HEK293 (cell line): Measurements from ENCODE around the gene TMEM150B.

Source experiments
- CTCF ChIA-PET: fragments of 350-600 bp; formaldehyde crosslinking; extraction: SDS; loops from one replicate; lab custom pipeline; 2021; ENCODE audit warnings: antibody characterized with exemption; lab: Yijun Ruan, JAX
- POLR2A ChIA-PET: fragments of 300-600 bp; formaldehyde crosslinking; extraction: SDS; loops from one replicate; lab custom pipeline; 2020; ENCODE audit warnings: antibody characterized with exemption, inconsistent platforms; lab: Yijun Ruan, JAX
- H3K27ac ChIP-seq: fragments of 200-500 bp; sonication (Bioruptor generic); 2 replicates; pipeline ENCODE4 v1.5.1; 2014; ENCODE audit warnings: low read depth, low read length, control low read depth, inconsistent platforms; ENCODE audit errors: extremely low read depth
- H3K36me3 ChIP-seq, 2 experiments: fragments of 200-500 bp in 1 of 2; sonication (Bioruptor generic) in 1 of 2; 1 replicate in 1 of 2; 2 replicates in 1 of 2; pipeline ENCODE4 v1.5.1; 2014 to 2017; ENCODE audit warnings: inconsistent platforms in 2 of 2, low read length in 2 of 2; ENCODE audit not compliant: control insufficient read depth in 2 of 2, insufficient read depth in 1 of 2
- H3K4me1 ChIP-seq: fragments of 200-500 bp; sonication (Bioruptor generic); 2 replicates; pipeline ENCODE4 v1.5.1; 2014; ENCODE audit warnings: mild to moderate bottlenecking, low read length, inconsistent platforms; ENCODE audit not compliant: control insufficient read depth, insufficient read depth
- H3K4me3 ChIP-seq: 2 replicates; pipeline ENCODE4 v1.5.1; 2011; ENCODE audit warnings: low read depth, mild to moderate bottlenecking, control low read depth, low read length, moderate library complexity
- H3K9me3 ChIP-seq: fragments of 200-500 bp; sonication (Bioruptor generic); 2 replicates; pipeline ENCODE4 v1.5.1; 2014; ENCODE audit warnings: low read depth, low read length, inconsistent platforms; ENCODE audit not compliant: control insufficient read depth, insufficient read depth
- GLIS2 ChIP-seq: fragments of 450-650 bp; formaldehyde crosslinking; IDR thresholded peaks from 2 replicates; pipeline ENCODE4 v1.5.1; 2016; ENCODE audit warnings: missing biosample characterization, missing genetic modification characterization
- HOXC10 ChIP-seq: sonication (generic); formaldehyde crosslinking; IDR thresholded peaks from 2 replicates; pipeline ENCODE4 v1.8.1; 2023; ENCODE audit warnings: mild to moderate bottlenecking, missing genetic modification reagents
- KLF9 ChIP-seq: fragments of 450-650 bp; formaldehyde crosslinking; IDR thresholded peaks from 2 replicates; pipeline ENCODE4 v1.5.1; 2016; ENCODE audit warnings: missing biosample characterization, missing genetic modification characterization, low read depth
- SCRT1 ChIP-seq: fragments of 450-650 bp; formaldehyde crosslinking; IDR thresholded peaks from 2 replicates; pipeline ENCODE4 v1.5.1; 2016; ENCODE audit warnings: missing biosample characterization, missing genetic modification characterization, borderline replicate concordance
- SCRT2 ChIP-seq: fragments of 450-650 bp; formaldehyde crosslinking; IDR thresholded peaks from 2 replicates; pipeline ENCODE4 v1.5.1; 2016; ENCODE audit warnings: missing biosample characterization, missing genetic modification characterization
- SETDB1 ChIP-seq: IDR thresholded peaks from one replicate; pipeline ENCODE4 v1.6.1; 2017; ENCODE audit warnings: mild to moderate bottlenecking, low read length, moderate library complexity, mixed read lengths; ENCODE audit not compliant: insufficient read length
- SP2 ChIP-seq: fragments of 450-650 bp; formaldehyde crosslinking; IDR thresholded peaks from 2 replicates; pipeline ENCODE4 v1.5.1; 2016; ENCODE audit warnings: missing biosample characterization, missing genetic modification characterization
- ZEB2 ChIP-seq: fragments of 450-650 bp; formaldehyde crosslinking; IDR thresholded peaks from 2 replicates; pipeline ENCODE4 v1.5.1; 2016; ENCODE audit warnings: missing biosample characterization, missing genetic modification characterization
- ZNF133 ChIP-seq: fragments of 450-650 bp; formaldehyde crosslinking; IDR thresholded peaks from 2 replicates; pipeline ENCODE4 v1.5.1; 2016; ENCODE audit warnings: missing biosample characterization, missing genetic modification characterization
- ZNF174 ChIP-seq: fragments of 450-650 bp; formaldehyde crosslinking; IDR thresholded peaks from 2 replicates; pipeline ENCODE4 v1.5.0; 2017; ENCODE audit warnings: missing biosample characterization, mild to moderate bottlenecking, missing genetic modification characterization
- ZNF302 ChIP-seq: fragments of 450-650 bp; formaldehyde crosslinking; IDR thresholded peaks from 2 replicates; pipeline ENCODE4 v1.5.1; 2016; ENCODE audit warnings: missing biosample characterization, missing genetic modification characterization, low read depth
- ZNF335 ChIP-seq: fragments of 450-650 bp; formaldehyde crosslinking; conservative IDR thresholded peaks from 2 replicates; pipeline ENCODE4 v1.5.1; 2016; ENCODE audit warnings: missing biosample characterization, missing genetic modification characterization
- ZNF354C ChIP-seq: fragments of 450-650 bp; formaldehyde crosslinking; IDR thresholded peaks from 2 replicates; pipeline ENCODE4 v1.5.1; 2016; ENCODE audit warnings: missing biosample characterization, missing genetic modification characterization, low read depth, borderline replicate concordance
- ZNF513 ChIP-seq: fragments of 450-650 bp; IDR thresholded peaks from 2 replicates; pipeline ENCODE4 v1.5.1; 2018; ENCODE audit warnings: missing biosample characterization, missing genetic modification characterization
- ZNF600 ChIP-seq: fragments of 450-650 bp; formaldehyde crosslinking; IDR thresholded peaks from 2 replicates; pipeline ENCODE4 v1.5.1; 2016; ENCODE audit warnings: missing biosample characterization, missing genetic modification characterization
- ZNF623 ChIP-seq: fragments of 450-650 bp; formaldehyde crosslinking; IDR thresholded peaks from 2 replicates; pipeline ENCODE4 v1.5.1; 2016; ENCODE audit warnings: missing biosample characterization, missing genetic modification characterization
- ZNF670 ChIP-seq: fragments of 450-650 bp; formaldehyde crosslinking; IDR thresholded peaks from 2 replicates; pipeline ENCODE4 v1.5.1; 2016; ENCODE audit warnings: missing biosample characterization, missing genetic modification characterization, low read depth
- ZNF791 ChIP-seq: fragments of 450-650 bp; formaldehyde crosslinking; IDR thresholded peaks from 2 replicates; pipeline ENCODE4 v1.5.1; 2016; ENCODE audit warnings: missing biosample characterization, missing genetic modification characterization

The TMEM150B gene

GRCh38 chr19:55276720-55277430, 48.3 kb downstream of the TMEM150B start:
- H3K4me3 ChIP-seq = no peak overlapping the region
- H3K36me3 ChIP-seq = peaks cover 4 to 49% of the 10 kb centered on the region in 2 experiments; a peak in 2 of 3 replicates
- POLR2A ChIA-PET = interaction anchor here (1.0 to 3.2 kb wide), 2 partner anchors 17 to 131 kb away, joined by 3 to 16 read pairs; partner anchors contain the start of genes PPP6R1 and UBE2S
- H3K27ac ChIP-seq = no peak overlapping the region
- peaks cover 12% of the 10 kb centered on the region for H3K4me1 ChIP-seq
- CTCF ChIA-PET = interaction anchor here (0.7 to 1.1 kb wide), 2 partner anchors 14 to 31 kb away, joined by 3 read pairs; no protein-coding TSS in a partner anchor
- TF ChIP-seq ZNF623 (tag by site-specific recombination) = peak; percentile 95
- no peak for TF ChIP-seq ZNF513 (tag by site-specific recombination)
- TF ChIP-seq, all 188 proteins: peak for 1
- H3K9me3 ChIP-seq = no peaks in the 10 kb centered on the region

DNA sequence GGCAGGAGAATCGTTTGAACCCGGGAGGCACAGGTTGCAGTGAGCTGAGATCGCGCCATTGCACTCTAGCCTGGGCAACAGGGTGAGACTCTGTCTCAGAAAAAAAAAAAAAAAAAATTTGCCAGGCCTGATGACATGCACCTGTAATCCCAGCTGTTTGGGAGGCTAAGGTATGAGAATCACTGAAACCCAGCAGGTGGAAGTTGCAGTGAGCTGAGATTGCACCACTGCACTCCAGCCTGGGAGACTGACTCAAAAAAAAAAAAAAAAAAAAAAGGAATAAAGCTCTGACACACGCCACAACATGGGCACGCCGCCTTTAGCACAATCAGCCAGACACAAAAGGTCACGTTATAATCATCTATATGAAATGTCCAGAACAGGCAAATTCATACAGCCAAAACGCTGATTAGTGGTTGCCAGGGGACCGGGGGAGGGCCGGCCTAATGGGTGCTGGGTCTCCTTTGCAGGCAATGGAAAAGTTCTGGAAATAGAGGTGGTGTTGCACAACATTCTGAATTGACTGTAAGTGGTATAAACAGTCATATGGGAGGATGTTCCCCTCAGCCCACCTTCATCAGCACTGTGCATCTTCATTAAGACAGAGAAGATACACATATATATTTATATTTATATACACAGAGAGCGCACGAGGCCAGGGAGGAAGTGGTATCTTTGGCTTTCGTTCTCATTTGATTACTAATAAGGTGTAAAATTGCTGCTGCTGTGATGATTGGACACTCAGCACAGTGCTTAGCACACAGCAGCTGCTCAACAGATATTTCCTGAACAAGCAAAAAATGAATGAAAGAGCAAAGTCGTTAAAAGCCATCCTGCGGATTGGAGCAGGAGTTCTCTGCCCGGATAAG, 49.1 kb downstream of the TMEM150B start:
- H3K4me3 ChIP-seq = no peak overlapping the region
- no peaks in the 10 kb centered on the region for H3K9me3 ChIP-seq
- TF ChIP-seq ZNF302 (tag by site-specific recombination) = no peak
- no peak for TF ChIP-seq SCRT1
- no peak for TF ChIP-seq ZNF670 (tag by site-specific recombination)
- CTCF ChIA-PET = interaction anchor here (0.6 kb wide), 3 partner anchors 25 to 653 kb away, joined by 3 to 7 read pairs (median 3); no protein-coding TSS in a partner anchor
- peaks cover 4 to 53% of the 10 kb centered on the region in 2 experiments; a peak in 2 of 3 replicates for H3K36me3 ChIP-seq
- no peak overlapping the region for H3K27ac ChIP-seq
- peaks cover 12% of the 10 kb centered on the region for H3K4me1 ChIP-seq
- POLR2A ChIA-PET = interaction anchor here (0.7 to 3.2 kb wide), 4 partner anchors 17 to 274 kb away, joined by 3 to 16 read pairs (median 4); partner anchors contain the start of genes PPP6R1 and UBE2S

DNA sequence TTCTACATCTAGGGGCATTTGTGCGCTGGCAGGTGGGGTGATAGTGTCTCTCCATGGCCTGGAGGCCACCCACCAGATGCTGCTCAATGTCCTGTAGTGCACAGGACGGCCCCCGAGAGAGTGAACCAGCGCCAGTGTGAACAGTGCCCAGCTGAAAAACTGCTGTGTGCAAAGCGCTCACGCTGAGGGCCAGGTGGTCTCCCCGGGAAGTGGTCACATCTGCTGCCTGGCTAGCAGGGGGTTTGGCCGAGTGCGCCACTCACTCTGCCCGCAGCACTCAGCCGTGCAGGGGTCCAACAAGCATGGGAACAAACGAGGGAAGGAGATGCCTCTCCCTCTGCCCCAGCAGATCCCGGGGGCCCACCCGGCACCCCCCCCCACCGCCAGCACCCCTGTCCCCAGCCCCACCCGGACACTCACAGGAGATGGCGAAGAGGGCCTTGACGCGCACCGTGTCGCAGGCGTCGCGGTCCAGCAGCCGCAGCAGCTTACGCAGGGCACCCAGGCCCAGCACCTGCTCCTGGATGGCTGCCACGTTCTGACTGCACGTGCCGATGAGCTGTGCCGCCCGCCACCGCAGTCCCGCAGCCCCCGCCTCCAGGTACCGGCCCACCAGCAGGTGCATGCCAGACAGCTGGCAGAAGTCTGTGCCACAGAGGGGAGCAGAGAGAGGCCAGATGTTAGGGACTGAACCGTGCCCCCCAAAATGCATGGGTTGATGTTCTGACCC, 51.0 kb downstream of the TMEM150B start:
- TF ChIP-seq GLIS2 = no peak
- TF ChIP-seq ZNF791 = no peak
- TF ChIP-seq ZNF133 (tag by site-specific recombination) = no peak
- TF ChIP-seq ZNF335 (tag by site-specific recombination) = no peak
- TF ChIP-seq ZEB2 (tag by site-specific recombination) = no peak
- no peak for TF ChIP-seq KLF9 (tag by site-specific recombination)
- POLR2A ChIA-PET = no interaction called here
- Histone ChIP-seq H3K36me3 (peaks cover 10 to 68% of the 10 kb centered on the region in 2 experiments; a peak in 2 of 3 replicates), H3K27ac (no peak overlapping the region), H3K9me3 (no peaks in the 10 kb centered on the region), H3K4me1 (peaks cover 4% of the 10 kb centered on the region), H3K4me3 (no peak overlapping the region)
- CTCF ChIA-PET = no interaction called here

DNA sequence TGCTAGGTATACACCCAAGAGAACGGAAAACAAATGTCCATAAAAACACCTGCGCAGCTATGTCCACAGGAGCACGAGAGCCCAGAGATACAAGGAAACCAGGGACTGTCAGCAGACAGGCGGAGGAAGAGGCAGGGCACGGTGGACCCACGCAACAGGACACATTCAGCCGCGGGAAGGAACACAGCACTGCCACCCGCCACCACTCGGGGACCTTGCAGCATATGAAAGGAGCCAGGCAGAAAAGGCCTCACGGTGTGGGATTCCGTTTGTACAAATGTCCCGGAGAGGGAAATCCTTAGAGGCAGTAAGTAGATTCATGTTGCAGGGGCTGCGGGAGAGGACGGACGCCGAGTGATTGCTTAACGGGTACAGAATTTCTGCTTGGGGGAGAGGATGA, 53.0 kb downstream of the TMEM150B start:
- H3K9me3 ChIP-seq = no peaks in the 10 kb centered on the region
- H3K4me1 ChIP-seq = no peaks in the 10 kb centered on the region
- ChIA-PET CTCF (no interaction called here), POLR2A (interaction anchor here (0.9 kb wide), 1 partner anchor 67 kb away, joined by 5 read pairs; the partner anchor contains the start of gene KMT5C)
- H3K36me3 ChIP-seq = peaks cover 5 to 58% of the 10 kb centered on the region in 2 experiments; a peak in 2 of 3 replicates
- no peak overlapping the region for H3K27ac ChIP-seq
- H3K4me3 ChIP-seq = no peak overlapping the region
- no peak for TF ChIP-seq ZNF600
- TF ChIP-seq HOXC10 (CRISPR knock-in tag) = no peak
- no peak for TF ChIP-seq ZNF174 (tag by site-specific recombination)
- TF ChIP-seq SETDB1 = no peak
- no peak for TF ChIP-seq ZNF354C
- no peak for TF ChIP-seq SCRT2 (tag by site-specific recombination)
- TF ChIP-seq SP2 (tag by site-specific recombination) = no peak
